ENCODE measurements around the gene PLXDC1.

Gene PLXDC1

GRCh38 chr17:39096508-39097149, 54.8 kb downstream of the PLXDC1 start:
- TF ChIP-seq TCF12 (IDR thresholded peaks at IDR 0.05; ENCODE audit: low read depth): no peak
- no peak for TF ChIP-seq RAD21 (IDR thresholded peaks at IDR 0.05; ENCODE audit: low read depth)
- no peak for TF ChIP-seq FOXM1 (IDR thresholded peaks at IDR 0.05; ENCODE audit: borderline replicate concordance, low read depth)
- no peak for TF ChIP-seq TEAD4 (IDR thresholded peaks at IDR 0.05)
- no peak for TF ChIP-seq ZBTB7A (IDR thresholded peaks at IDR 0.05; ENCODE audit: low read depth)
- TF ChIP-seq YY1 (IDR thresholded peaks at IDR 0.05; ENCODE audit: low read depth): no peak
- no peak for TF ChIP-seq EP300 (IDR thresholded peaks at IDR 0.05; ENCODE audit: borderline replicate concordance)
- no peak for TF ChIP-seq EGR1 (IDR thresholded peaks at IDR 0.05)
- no peak for TF ChIP-seq REST (IDR thresholded peaks at IDR 0.05; ENCODE audit: low read depth)
- TF ChIP-seq, protein P1, sequence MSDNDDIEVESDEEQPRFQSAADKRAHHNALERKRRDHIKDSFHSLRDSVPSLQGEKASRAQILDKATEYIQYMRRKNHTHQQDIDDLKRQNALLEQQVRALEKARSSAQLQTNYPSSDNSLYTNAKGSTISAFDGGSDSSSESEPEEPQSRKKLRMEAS (IDR thresholded peaks at IDR 0.05): no peak
- TF ChIP-seq CEBPB (IDR thresholded peaks at IDR 0.05): no peak

DNA sequence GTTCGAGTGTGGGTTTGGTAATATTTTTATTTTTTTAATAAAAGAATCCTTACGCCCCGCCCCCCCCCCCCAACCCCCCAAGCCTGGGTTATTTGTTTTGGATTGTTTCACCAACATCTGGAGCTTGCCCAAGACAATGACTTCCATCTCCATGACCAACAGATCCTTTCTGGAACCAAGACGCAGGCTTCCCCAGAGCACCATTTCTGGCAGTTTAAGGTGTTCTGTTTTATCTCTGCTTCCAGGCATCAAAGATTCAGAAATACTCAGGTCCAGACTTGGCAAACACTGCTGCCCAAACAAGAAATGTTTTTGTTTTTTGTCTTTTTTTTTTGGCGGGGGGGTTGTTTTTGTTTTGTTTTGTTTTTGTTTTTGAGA, 56.1 kb downstream of the PLXDC1 start:
- TF ChIP-seq EP300 (IDR thresholded peaks at IDR 0.05; ENCODE audit: borderline replicate concordance) (no peak), ZBTB7A (IDR thresholded peaks at IDR 0.05; ENCODE audit: low read depth) (no peak), NFIC (IDR thresholded peaks at IDR 0.05) (no peak), TEAD4 (IDR thresholded peaks at IDR 0.05) (no peak)

DNA sequence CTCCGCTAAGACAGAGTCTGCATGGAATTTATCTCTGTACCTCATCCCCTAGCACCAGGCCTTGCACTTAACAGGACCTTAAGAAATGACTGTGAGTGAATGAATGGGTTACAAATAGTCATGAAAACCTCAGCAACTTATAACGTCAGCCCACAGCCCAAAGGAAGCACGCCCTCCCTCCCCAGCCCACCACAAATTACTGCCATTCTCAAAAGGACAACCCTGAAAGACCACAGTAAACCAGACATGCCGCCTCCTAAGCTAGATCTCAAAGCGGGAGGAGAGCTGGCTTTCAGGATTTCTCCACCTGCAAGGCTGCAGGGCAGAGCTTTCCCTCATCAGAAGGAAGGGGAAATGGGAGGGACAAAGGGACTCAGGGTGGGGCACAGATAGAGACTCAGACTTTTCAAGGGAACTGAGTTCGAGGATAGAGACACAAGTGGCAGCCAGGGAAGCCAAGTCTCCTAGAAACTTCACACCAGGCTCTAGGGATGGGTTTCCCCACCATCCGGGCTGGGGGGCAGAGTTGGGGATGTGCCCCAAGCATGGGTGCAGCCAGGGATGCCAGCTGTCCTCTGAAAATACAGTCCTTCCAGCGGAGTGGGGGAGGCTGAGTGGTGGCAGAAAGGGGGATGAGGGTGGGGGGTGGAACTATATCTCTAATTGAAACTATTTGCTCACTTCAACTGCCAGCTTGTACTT, 56.7 kb downstream of the PLXDC1 start:
- TF ChIP-seq NFIC (IDR thresholded peaks at IDR 0.05): no peak
- TF ChIP-seq, protein P1 (IDR thresholded peaks at IDR 0.05): no peak
- TF ChIP-seq TEAD4 (IDR thresholded peaks at IDR 0.05): no peak
- TF ChIP-seq TCF12 (IDR thresholded peaks at IDR 0.05; ENCODE audit: low read depth): no peak
- no peak for TF ChIP-seq TAF1 (IDR thresholded peaks at IDR 0.05; ENCODE audit: low read depth)
- TF ChIP-seq REST (IDR thresholded peaks at IDR 0.05; ENCODE audit: low read depth): no peak
- TF ChIP-seq RAD21 (IDR thresholded peaks at IDR 0.05; ENCODE audit: low read depth): no peak
- TF ChIP-seq CEBPB (IDR thresholded peaks at IDR 0.05): no peak
- TF ChIP-seq YY1 (IDR thresholded peaks at IDR 0.05; ENCODE audit: low read depth): no peak
- no peak for TF ChIP-seq CREB1 (IDR thresholded peaks at IDR 0.05; ENCODE audit: low read depth)

DNA sequence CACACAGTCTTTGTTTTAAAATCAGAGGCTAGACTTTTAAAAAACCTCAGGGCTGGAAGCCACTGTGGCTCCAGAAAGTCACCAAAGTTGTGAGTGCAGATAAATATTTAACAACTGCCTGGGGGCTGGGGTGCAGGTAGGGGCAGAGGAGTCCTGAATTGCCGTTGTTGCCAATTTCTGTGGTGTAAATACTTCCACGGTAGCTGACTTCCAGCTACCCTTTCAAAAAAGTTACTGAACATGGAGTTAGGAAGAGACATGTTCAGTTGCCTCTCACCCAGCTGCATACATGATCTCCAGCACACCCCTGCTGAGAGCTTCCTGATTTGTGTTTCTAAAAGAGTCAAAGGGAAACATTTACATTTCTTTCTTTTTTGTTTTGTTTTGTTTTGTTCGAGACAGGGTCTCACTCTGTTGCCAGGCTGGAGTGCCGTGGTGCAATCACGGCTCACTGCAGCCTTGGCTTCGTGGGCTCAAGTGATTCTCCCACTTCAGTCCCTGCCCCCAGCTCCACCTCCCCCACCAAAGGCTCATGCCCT, 58.7 kb downstream of the PLXDC1 start:
- no peak for TF ChIP-seq TCF12 (IDR thresholded peaks at IDR 0.05; ENCODE audit: low read depth)
- TF ChIP-seq NFIC (IDR thresholded peaks at IDR 0.05): no peak
- TF ChIP-seq REST (IDR thresholded peaks at IDR 0.05; ENCODE audit: low read depth): no peak

GRCh38 chr17:39090908-39091665, 60.4 kb downstream of the PLXDC1 start:
- no peak for TF ChIP-seq CREB1 (IDR thresholded peaks at IDR 0.05; ENCODE audit: low read depth)
- no peak for TF ChIP-seq NFIC (IDR thresholded peaks at IDR 0.05)
- TF ChIP-seq EGR1 (IDR thresholded peaks at IDR 0.05): no peak
- no peak for TF ChIP-seq REST (IDR thresholded peaks at IDR 0.05; ENCODE audit: low read depth)
- TF ChIP-seq FOXM1 (IDR thresholded peaks at IDR 0.05; ENCODE audit: borderline replicate concordance, low read depth): no peak
- TF ChIP-seq ZBTB7A (IDR thresholded peaks at IDR 0.05; ENCODE audit: low read depth): no peak
- TF ChIP-seq, protein P1 (IDR thresholded peaks at IDR 0.05): no peak
- TF ChIP-seq YY1 (IDR thresholded peaks at IDR 0.05; ENCODE audit: low read depth): no peak
- TF ChIP-seq TEAD4 (IDR thresholded peaks at IDR 0.05): no peak
